ENCODE data around the gene MAPK8IP3. TPM values are rescaled to one million over a fixed set of nuclear protein-coding genes. Genes with fewer than 3 reads are reported as not detected.

The MAPK8IP3 gene
- polyA plus RNA-seq, 1 donor (not counting 4 experiments of a cell fraction or from before 2014, with no cell fraction given): 11.7 TPM

DNA sequence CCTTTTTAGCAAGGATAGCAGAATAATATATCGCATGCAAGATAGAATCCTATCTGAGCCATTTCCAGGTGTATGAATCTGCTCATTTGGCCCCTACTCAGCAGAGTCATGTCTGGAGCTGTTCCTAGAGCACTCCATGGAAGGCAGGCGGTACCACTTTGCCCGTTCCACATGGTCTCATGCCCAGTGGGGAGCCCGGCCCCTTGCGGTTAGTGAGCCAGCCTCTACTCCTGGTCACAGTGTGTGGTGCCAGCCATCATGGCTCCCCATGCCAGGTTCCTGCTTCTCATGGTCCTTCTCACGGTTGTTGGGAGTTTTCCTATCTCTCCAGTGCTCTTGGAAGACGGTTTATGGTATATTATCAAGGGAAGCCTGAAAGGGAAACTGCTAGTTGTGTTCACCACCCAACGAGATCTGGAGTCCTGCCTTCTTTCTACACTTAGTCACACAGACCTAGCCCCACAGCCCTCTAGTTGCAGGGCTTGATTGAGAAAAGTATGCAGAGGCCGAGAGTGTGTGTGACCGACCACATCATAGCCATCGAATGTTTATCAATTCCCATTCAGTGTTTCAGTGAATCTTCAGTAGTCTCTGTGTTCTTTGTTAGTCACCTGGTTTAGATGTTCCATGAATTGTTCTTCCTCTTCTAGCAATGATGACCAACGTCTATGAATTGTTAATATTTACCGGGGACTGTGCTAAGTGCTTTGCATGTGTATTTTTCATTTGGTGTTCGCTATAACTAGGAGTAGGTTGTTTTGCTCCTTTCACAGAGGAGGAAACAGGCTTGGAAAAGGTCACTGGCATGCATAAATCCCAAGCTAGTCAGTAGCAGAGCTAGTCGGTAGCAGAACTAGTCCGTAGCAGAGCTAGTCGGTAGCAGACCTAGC is 18.3 kb upstream of the MAPK8IP3 start:
- Histone ChIP-seq H2AFZ (ENCODE audit: control insufficient read depth, low read length) (no peak overlapping the region), H3K9me3 (ENCODE audit: control insufficient read depth, low read depth, low read length) (peaks cover 3% of the 10 kb centered on the region), H3K4me1 (ENCODE audit: control insufficient read depth, extremely low read depth, insufficient read depth, low read length) (peaks cover 63% of the 10 kb centered on the region), H3K9ac (ENCODE audit: control insufficient read depth, extremely low read depth, insufficient read depth, low read length) (peak overlapping the region; percentile 85), H3K4me2 (ENCODE audit: control insufficient read depth, extremely low read depth, insufficient read depth, low read depth, low read length) (peak overlapping the region; percentile 60), H3K9me1 (ENCODE audit: control insufficient read depth, extremely low read depth, insufficient read depth, low read length) (peaks cover 2% of the 10 kb centered on the region), H4K20me1 (ENCODE audit: control insufficient read depth, extremely low read depth, insufficient read depth, low read length) (no peaks in the 10 kb centered on the region), H3K27ac (ENCODE audit: control insufficient read depth, insufficient read depth, low read length) (peak overlapping the region; percentile 98), H3K27me3 (ENCODE audit: control insufficient read depth, extremely low read depth, insufficient read depth, low read length) (no peaks in the 10 kb centered on the region), H3K79me2 (ENCODE audit: control insufficient read depth, insufficient read depth, low read length) (peaks cover 75% of the 10 kb centered on the region), H3K4me3 (ENCODE audit: control insufficient read depth in 2 of 3, extremely low read depth in 1 of 3, insufficient read depth in 2 of 3, low read depth in 1 of 3, low read length in 3 of 3) (no peak overlapping the region), H3K36me3 (ENCODE audit: control insufficient read depth in 2 of 2, extremely low read depth in 1 of 2, insufficient read depth in 2 of 2, low read length in 2 of 2) (peaks cover 21 to 60% of the 10 kb centered on the region in 2 experiments)
- FAIRE-seq: peak; percentile 57
- DNase-seq (ENCODE audit: low read depth, low spot score): no peak
- no peak for TF ChIP-seq EZH2 (IDR thresholded peaks at IDR 0.05; ENCODE audit: low read length)
- TF ChIP-seq, protein P1, sequence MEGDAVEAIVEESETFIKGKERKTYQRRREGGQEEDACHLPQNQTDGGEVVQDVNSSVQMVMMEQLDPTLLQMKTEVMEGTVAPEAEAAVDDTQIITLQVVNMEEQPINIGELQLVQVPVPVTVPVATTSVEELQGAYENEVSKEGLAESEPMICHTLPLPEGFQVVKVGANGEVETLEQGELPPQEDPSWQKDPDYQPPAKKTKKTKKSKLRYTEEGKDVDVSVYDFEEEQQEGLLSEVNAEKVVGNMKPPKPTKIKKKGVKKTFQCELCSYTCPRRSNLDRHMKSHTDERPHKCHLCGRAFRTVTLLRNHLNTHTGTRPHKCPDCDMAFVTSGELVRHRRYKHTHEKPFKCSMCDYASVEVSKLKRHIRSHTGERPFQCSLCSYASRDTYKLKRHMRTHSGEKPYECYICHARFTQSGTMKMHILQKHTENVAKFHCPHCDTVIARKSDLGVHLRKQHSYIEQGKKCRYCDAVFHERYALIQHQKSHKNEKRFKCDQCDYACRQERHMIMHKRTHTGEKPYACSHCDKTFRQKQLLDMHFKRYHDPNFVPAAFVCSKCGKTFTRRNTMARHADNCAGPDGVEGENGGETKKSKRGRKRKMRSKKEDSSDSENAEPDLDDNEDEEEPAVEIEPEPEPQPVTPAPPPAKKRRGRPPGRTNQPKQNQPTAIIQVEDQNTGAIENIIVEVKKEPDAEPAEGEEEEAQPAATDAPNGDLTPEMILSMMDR (optimal IDR thresholded peaks at IDR 0.05 in 1 of 3, IDR thresholded peaks at IDR 0.05 in 1 of 3, conservative IDR thresholded peaks at IDR 0.05 in 1 of 3; ENCODE audit: extremely low read depth in 1 of 3, insufficient read depth in 2 of 3, low read length in 3 of 3): no peak
- dilution Hi-C loops (cut with MboI; ENCODE audit: extremely low pct_ligation_motif_present, low sequenced_read_pairs): no loop called here

DNA sequence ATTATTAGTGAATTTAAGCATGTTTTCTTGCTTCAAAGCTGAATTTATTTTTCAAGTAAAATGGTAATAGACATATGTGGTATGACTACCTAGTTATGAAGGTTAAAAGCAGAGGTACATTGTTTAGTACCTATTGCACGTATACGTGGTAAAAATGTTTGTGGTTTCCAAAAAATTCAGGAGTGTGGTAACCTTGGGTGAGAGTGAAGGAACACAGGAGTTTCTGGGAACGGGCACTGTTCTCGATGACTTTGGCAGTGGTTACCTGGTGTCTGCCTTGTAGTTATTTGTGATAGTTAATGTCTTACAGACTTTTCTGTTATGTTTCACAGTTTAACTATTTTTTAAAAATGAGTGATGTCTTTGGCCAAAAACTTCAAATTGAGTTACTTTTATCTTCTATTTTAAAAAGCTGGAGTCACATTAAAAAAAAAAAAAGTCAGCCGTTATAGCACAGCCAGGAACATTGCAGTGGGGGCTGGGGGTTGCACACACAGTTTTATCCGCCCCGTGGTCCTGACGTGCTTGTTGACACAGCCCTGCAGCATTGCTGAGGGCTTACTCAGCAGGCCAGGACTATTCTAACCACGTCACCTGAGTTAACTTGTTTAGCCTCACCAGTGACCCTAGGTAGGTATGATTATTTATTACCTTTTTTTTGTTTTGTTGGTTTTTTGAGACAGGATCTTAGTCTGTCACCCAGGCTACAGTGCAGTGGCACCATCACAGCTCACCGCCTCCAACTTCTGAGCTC is 17.0 kb upstream of the MAPK8IP3 start:
- Histone ChIP-seq H3K79me2 (ENCODE audit: control insufficient read depth, insufficient read depth, low read length) (peaks cover 76% of the 10 kb centered on the region), H3K4me1 (ENCODE audit: control insufficient read depth, extremely low read depth, insufficient read depth, low read length) (peaks cover 63% of the 10 kb centered on the region)

More for the DNA sequence above, 17.0 kb upstream of the MAPK8IP3 start:
- Histone ChIP-seq H3K9ac (ENCODE audit: control insufficient read depth, extremely low read depth, insufficient read depth, low read length) (peak overlapping the region; percentile 85), H4K20me1 (ENCODE audit: control insufficient read depth, extremely low read depth, insufficient read depth, low read length) (no peaks in the 10 kb centered on the region), H3K27ac (ENCODE audit: control insufficient read depth, insufficient read depth, low read length) (peak overlapping the region; percentile 98), H3K9me1 (ENCODE audit: control insufficient read depth, extremely low read depth, insufficient read depth, low read length) (peaks cover 2% of the 10 kb centered on the region), H3K4me3 (ENCODE audit: control insufficient read depth in 2 of 3, extremely low read depth in 1 of 3, insufficient read depth in 2 of 3, low read depth in 1 of 3, low read length in 3 of 3) (peak overlapping the region in 1 of 3 experiments; percentile 5), H3K9me3 (ENCODE audit: control insufficient read depth, low read depth, low read length) (peaks cover 3% of the 10 kb centered on the region), H2AFZ (ENCODE audit: control insufficient read depth, low read length) (no peak overlapping the region), H3K36me3 (ENCODE audit: control insufficient read depth in 2 of 2, extremely low read depth in 1 of 2, insufficient read depth in 2 of 2, low read length in 2 of 2) (peaks cover 21 to 63% of the 10 kb centered on the region in 2 experiments), H3K27me3 (ENCODE audit: control insufficient read depth, extremely low read depth, insufficient read depth, low read length) (no peaks in the 10 kb centered on the region), H3K4me2 (ENCODE audit: control insufficient read depth, extremely low read depth, insufficient read depth, low read depth, low read length) (peak overlapping the region; percentile 60)
- dilution Hi-C loops (cut with MboI; ENCODE audit: extremely low pct_ligation_motif_present, low sequenced_read_pairs): no loop called here
- peak; percentile 81 for DNase-seq (ENCODE audit: low read depth, low spot score)
- peak; percentile 83 for FAIRE-seq
- TF ChIP-seq, protein P1 (optimal IDR thresholded peaks at IDR 0.05 in 1 of 3, IDR thresholded peaks at IDR 0.05 in 1 of 3, conservative IDR thresholded peaks at IDR 0.05 in 1 of 3; ENCODE audit: extremely low read depth in 1 of 3, insufficient read depth in 2 of 3, low read length in 3 of 3): no peak
- TF ChIP-seq EZH2 (IDR thresholded peaks at IDR 0.05; ENCODE audit: low read length): no peak

Data from keratinocyte (primary cell).